GM11168 (cell line): ENCODE data around the gene KRT86.
"Not testable (repeated sequence)": the region's sequence is repeated elsewhere in the genome, so short reads cannot be mapped to it uniquely, and the experiment has no call there.

ENCODE experiments used
- in situ Hi-C: fragments of 300-500 bp; cut with MboI; formaldehyde crosslinking; loops from one replicate; pipeline ENCODE4 v1.12.0; 2022; ENCODE audit warnings: low sequenced_read_pairs; ENCODE audit not compliant: unreplicated experiment

Gene KRT86

DNA sequence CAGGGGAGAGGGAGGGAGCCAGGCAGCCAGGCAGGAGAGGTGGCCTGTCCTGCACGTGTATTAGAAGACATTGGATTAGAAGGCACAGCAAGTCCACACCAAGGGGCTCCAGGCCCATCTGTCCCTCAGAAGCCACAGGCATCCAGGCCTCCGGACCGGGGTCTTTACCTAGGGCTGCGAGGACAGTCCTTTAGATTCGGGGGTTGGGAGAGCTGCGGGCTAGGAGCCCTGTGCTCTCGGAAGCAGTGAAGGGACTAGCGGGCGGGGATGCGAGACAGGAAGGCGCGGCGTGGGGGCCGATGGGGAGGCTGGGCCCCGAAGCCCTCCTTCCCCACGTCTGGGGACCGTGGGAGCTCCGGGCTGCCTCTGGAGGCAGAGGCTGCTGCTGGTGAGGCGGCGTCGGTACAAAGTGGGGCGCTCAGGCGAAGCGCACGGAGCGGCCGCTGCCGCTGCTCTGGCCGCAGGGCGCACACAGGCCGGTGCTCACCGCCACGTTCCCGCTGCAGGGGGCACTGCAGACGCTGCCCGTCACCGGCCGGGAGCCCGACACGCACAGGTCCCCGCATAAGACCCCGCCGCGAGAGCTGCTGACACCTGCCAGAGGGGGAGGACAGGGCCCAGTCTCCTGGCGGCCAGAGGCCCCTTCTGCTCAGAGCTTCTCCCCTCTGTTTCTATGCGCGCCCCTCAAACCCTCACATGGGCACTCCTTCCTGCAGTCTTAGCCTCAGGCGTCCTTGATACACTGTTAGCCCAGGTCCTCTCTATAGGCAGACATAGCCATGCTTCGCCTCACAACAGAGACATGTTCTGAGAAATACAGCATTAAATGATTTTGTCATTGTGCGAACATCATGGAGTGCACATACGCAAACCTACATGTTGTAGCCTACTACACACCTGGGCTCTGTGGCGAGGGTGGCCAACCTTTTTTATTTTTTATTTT is 24.1 kb upstream of the KRT86 start:
- in situ Hi-C loops: no loop called here

DNA sequence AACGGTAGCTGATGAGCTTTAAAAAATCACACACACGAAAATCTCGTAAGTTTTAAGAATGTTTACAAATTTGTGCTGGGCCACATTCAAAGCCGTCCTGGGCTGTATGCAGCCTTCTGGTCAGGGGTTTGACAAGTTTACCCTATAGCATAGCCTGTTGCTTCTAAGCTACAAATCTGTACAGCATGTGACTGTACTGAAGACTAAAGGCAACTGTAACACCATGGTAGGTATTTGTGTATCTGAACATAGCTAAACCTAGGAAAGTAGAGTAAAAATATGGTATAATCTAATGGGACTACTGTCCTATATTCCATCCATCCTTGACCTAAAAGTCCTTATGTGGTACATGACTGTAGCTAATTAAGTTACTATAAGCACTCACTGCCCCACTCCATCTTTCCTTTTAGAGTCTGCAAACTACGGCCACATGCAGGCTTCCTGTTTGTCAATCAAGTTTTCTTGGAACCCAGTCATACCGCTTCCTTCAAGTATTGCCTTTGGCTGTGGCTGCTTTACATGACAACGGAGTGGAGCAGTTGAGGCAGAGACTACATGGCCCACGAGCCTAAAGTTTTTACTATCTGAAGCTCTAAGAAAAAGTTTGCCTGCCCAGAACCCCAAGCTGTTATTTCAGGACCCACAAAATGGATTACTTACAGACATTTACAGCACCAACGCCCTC is 22.9 kb upstream of the KRT86 start:
- in situ Hi-C loops: no loop called here

GRCh38 chr12:52252175-52252615 is 22.2 kb upstream of the KRT86 start:
- in situ Hi-C loops: not testable (repeated sequence)

- in situ Hi-C loops: no loop called here
Observed at GRCh38 chr12:52252728-52253343, 21.6 kb upstream of the KRT86 start.

- in situ Hi-C loops: no loop called here
Observed at GRCh38 chr12:52253391-52254179, 20.9 kb upstream of the KRT86 start.

DNA sequence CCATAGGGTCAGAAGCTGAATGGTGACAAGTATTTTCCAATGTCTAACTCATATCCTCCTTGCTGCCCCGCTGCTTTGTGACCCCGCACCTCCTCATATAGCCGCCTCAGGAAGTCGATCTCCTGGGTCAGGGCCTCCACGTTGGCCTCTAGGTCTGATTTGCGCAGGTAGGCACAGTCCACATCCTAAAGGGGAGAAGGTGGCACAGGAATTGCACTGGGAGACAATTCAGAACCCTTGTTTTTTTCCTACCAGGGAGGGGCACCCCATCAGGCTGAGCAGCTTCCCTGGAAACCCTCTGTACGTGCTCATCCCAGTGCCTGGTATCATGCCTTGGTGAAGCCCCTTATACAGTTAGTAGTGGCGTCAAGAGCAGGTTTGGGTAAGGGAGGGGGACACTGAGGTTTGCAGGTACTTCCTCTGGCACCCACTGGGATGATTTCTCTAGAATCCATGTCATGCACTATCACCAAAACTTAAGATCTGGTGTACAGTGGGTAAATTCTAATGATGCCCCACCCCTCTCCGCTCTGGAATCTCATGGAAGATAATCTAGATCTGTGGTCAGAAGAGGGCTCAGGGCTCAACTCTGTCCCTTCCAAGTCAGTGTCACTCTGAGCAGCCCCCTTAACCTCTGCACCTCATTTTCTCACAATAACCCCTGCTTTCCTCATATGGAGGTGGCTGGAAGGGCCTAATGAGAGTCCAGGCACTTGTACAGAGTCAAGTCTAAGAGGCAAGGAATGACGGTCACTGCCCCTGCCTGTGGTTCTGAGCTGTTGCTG is 20.1 kb upstream of the KRT86 start:
- in situ Hi-C loops: no loop called here

GRCh38 chr12:52254965-52255751 is 19.3 kb upstream of the KRT86 start:
- in situ Hi-C loops: no loop called here

DNA sequence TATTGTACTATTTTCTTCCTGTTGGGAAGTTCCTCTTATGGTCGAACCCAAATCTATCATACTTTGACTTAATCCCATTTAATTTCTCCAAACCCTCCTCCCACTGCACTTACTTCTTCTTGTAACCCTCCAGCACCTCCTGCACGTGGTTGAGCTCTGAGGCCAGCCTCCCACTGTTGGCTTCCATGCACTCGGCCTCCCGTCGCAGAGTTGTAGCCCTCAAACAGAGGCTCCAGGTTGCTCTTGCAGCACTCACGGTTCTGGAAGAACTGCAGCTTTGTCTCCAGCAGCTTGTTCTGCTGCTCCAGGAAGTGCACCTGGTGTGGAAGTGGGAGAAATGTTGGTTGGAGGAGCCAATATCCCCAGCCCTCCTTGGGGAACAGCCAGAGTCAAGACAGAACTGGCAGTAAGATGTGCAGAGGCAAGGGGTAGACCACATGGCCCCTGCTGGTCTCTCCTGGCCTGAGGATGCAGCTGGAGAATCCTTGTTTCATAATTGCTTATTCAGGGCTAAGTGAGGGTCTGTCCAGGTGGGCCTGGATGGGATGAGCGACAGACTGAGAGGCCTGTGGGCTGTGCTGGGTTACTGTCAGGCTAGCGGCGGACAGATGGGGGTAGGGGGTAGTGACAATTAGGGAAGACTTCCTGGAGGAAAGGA is 18.4 kb upstream of the KRT86 start:
- in situ Hi-C loops: no loop called here

- in situ Hi-C loops: no loop called here
Observed at GRCh38 chr12:52256584-52256935, 17.9 kb upstream of the KRT86 start.

DNA sequence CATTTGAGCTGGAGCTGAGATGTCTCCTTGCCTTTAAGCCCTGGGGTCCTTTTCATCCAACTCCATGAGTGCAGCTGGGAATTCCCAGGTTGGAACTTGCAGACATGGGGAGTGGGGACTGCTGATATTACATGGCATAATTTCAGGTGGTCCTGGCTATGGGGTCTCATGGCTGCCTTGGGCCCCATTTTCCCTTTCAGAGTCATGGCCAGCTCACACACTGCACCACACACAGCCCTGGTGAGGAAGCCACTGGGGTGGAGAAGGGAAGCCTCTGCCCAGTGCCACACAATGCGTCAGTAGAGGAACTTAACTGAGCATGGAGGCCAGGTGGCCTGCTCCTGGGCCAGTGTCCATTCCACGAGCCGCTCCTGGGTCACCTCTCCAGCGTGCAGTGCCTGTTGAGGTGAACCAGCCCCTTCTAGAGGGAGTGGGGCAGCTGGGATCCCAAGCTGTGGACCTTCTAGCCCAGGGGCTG is 17.3 kb upstream of the KRT86 start:
- in situ Hi-C loops: no loop called here

DNA sequence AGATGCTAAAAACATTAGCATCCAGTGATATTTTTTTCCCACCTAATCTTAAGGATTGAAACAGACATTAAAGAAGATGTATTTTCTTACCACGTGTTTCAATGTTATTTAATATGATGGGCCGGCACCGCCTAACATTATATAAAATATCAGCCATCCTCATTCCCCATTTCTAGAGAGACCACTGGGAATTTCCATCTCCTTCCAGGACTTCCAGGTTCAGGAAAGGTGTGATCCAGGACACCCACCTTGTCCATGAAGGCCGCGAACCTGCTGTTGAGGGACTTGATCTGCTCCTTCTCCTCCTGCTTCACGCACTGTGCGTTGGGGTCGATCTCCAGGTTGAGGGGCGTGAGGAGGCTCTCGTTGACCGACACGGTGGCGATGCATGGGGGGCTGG is 16.5 kb upstream of the KRT86 start:
- in situ Hi-C loops: not testable (repeated sequence)

DNA sequence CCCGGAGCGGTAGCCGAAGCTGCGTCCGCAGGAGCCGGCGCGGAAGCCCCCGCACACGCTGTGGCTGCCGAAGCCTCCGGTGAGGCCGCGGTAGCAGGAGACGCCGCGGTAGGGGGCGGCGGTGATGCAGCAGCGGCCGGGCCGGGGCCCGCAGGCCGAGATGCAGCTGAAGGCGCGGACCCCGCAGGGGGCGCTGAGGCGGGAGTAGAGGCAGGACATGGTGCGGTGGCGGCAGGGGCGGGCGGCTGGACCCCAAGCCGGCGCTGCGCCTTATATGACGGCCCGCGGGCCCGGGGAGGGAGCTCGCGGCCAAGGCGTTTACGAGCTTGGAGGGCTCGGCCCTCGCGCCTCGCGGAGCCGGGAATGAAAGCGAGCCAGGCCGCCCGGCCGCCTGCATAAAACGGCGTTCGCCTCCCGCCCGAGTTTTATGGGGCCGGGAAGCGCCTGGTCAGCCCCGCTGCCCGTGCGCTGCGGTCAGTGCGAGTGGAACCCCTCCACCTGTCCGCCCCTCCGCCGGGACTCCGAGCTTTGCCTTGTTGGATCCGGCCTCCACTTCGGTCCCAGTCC is 16.0 kb upstream of the KRT86 start:
- in situ Hi-C loops: no loop called here

- in situ Hi-C loops: no loop called here
Observed at GRCh38 chr12:52259657-52260243, 14.7 kb upstream of the KRT86 start.

DNA sequence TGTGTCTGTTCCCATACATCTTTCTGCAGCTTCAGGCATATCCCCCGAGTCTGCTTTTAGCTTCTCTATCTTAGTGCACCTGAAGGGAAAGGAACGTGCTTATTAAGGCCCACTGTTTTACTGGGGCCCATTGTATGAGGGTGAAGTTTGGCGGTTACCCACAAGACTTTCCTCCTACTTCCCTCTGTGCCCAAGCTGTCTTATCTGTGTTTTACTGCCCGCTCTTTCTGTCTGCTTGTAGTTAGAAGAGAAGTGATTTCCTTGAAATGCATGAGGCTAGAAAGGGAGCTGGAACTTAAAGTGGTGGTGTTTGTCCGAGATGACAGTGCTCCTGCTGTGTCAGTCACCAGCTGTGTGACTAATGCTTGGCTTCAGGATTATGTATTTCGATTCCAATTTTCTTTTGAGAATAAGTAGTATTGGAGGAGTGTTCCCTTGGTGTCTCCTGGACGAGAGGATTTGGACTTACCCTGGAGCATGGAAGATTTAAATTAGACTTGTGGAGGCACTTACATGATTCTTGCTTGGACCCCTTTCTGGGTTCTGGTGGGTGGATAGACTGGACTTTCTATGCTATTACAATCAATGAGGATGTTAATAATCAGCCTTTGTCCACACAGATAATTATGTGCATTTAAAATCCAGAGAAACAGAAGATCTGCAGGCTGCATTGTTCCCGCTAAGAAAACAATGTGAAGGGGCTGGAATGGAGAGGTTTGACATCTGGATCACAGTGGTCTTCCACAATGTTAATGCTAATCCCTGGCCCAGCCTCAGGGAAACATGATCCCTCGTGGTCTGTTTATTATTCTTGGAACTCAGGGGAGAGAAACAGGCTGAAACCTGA is 13.9 kb upstream of the KRT86 start:
- in situ Hi-C loops: no loop called here

DNA sequence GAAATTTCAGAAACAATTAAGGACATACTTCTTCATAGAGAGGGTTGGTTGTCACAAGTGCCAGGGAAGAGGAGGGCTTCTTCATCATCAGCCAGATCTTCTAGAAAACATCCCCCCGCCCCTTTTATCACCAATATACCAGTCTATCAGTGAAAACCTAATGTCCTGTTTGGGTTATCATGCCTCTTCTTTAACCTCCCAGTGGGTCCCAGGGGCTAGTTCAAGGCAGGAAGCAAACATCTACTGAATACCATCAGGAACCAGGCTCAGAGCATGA is 13.3 kb upstream of the KRT86 start:
- in situ Hi-C loops: no loop called here

- in situ Hi-C loops: no loop called here
Observed at GRCh38 chr12:52262286-52262685, 12.2 kb upstream of the KRT86 start.
